ENCODE data around the gene NME7.

NME7 gene

DNA sequence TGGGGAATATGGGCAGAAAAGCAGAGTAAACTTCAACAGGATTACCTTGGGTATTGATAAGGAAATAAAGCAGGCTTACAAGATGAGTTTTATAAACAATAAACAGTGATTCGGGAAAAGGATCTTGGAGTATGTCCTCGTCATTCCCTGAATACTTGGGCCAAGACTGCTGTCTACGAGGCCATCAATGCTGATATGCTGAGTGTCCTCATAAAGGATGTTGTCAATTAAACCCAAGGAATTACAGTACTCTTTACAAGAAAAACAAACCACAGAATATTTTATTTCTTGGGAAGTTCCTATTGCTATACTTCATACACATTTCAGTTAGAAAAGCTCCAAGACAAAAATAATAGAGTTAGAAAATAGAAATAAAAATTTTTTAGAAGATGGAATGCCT is 226.2 kb downstream of the NME7 start:
- DNase-seq (ENCODE audit: low spot score): no peak
- H3K27ac ChIP-seq: no peak overlapping the region
- H3K4me3 ChIP-seq: no peak overlapping the region
- TF ChIP-seq, protein P1, sequence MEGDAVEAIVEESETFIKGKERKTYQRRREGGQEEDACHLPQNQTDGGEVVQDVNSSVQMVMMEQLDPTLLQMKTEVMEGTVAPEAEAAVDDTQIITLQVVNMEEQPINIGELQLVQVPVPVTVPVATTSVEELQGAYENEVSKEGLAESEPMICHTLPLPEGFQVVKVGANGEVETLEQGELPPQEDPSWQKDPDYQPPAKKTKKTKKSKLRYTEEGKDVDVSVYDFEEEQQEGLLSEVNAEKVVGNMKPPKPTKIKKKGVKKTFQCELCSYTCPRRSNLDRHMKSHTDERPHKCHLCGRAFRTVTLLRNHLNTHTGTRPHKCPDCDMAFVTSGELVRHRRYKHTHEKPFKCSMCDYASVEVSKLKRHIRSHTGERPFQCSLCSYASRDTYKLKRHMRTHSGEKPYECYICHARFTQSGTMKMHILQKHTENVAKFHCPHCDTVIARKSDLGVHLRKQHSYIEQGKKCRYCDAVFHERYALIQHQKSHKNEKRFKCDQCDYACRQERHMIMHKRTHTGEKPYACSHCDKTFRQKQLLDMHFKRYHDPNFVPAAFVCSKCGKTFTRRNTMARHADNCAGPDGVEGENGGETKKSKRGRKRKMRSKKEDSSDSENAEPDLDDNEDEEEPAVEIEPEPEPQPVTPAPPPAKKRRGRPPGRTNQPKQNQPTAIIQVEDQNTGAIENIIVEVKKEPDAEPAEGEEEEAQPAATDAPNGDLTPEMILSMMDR (IDR thresholded peaks at IDR 0.05): no peak

DNA sequence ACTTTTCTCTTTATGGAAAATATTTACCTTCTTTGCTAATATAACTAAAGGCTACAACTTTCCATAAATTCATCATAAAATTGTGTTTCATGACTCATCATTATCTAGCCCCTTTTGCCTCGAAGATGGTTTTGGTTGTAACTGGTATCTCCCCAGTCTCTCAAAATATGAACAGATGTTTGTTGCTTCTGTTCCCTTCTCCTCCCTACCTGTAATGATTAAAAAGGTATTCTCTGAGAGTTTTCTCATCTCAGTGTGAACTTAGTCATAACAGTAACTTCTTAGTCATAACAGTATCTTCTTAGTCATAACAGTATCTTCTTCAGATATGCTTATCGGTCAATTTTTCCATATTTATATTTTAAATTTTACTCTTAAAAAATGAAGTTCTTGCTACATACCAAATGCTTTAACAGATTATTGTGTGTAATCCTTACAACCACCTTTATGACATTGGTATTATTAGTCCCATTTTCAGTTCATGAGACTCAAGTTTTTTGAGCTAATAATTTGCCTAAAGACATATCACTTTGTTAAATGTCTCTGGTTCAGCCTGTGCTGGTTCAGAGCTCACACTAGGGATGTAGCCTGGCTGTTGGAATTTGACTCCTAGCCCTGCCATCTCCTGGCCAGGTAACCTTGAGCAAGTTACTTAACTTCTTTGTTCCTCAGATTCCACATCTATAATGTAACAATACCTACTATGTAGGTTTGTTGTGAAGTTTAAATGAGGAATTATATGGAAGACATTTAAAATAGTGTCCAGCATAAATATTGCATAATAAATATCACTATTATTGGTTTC is 228.5 kb downstream of the NME7 start:
- TF ChIP-seq, protein P1 (IDR thresholded peaks at IDR 0.05): no peak
- no peak overlapping the region for H3K4me3 ChIP-seq
- no peak for DNase-seq (ENCODE audit: low spot score)
- no peak overlapping the region for H3K27ac ChIP-seq

DNA sequence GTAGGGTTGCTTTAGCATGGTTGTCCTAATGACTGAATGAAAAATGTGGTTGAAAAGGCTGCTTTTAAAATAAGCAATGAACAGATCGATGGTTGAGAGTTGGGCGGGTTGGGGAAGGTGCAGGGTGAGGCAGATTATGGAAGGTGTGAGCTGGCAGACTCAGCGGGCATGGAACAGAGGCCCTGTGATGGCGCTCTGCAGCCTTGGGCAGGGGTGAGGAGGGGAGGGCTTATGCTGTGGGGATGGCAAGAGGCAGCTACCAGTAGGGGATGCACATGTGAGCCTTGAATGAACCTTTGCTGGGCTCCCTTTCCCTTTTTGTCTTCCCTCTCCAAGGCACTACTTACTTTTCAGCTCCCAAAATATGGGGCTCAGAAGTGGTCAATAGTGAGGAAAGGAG is 230.2 kb downstream of the NME7 start:
- Histone ChIP-seq H3K4me3 (no peak overlapping the region), H3K27ac (no peak overlapping the region)
- TF ChIP-seq, protein P1 (IDR thresholded peaks at IDR 0.05): no peak
- no peak for DNase-seq (ENCODE audit: low spot score)

DNA sequence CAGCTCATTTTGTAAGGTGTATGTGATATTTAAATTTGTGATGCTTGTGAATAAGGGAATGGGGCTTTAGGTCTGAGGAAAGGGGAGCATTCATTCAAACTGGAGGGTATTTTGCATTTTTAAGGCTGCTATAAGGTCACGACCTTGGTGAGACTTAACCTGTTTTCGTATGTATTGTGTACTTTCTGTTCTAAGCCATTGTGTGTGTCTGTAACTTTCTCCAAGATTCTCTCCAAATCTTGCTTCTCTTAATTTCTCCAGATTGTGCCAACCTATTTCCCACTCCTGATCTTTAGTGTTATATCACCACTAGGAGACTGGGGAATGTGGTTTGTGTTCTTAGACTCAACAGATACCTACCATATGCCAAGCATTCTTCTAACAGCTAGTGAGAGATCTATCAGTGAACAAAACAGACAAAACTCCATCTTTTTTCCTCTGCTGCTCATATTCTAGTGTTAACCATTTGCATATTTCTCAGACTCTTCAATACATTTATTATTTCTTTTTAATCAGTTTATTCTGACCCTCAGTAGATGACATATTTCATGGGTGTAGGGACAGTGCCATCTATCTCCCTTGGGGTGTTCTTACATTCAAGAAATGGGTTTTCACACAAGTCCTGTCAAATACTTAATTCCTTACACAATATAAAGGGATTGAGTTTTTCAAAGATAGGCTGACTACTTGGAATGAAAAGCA is 233.6 kb downstream of the NME7 start:
- no peak for DNase-seq (ENCODE audit: low spot score)
- Histone ChIP-seq H3K4me3 (no peak overlapping the region), H3K27ac (no peak overlapping the region)
- TF ChIP-seq, protein P1 (IDR thresholded peaks at IDR 0.05): no peak

DNA sequence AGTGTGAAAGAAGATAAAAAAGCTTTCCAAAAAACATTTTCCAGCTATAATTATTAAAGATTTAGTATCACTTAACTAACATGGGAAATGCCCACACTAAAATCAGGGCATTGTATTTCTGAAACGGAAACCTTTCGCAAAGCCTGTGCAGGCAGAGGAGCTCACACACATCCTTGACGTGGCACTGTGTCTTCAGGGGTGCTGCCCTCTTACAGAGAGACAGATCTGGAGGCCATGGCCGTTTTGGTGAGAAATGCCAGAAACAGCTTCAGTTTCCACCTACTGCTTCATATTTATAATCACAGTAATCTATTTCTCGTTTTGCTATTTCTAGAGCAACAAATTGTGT is 234.4 kb downstream of the NME7 start:
- no peak overlapping the region for H3K27ac ChIP-seq
- DNase-seq (ENCODE audit: low spot score): no peak
- TF ChIP-seq, protein P1 (IDR thresholded peaks at IDR 0.05): no peak

DNA sequence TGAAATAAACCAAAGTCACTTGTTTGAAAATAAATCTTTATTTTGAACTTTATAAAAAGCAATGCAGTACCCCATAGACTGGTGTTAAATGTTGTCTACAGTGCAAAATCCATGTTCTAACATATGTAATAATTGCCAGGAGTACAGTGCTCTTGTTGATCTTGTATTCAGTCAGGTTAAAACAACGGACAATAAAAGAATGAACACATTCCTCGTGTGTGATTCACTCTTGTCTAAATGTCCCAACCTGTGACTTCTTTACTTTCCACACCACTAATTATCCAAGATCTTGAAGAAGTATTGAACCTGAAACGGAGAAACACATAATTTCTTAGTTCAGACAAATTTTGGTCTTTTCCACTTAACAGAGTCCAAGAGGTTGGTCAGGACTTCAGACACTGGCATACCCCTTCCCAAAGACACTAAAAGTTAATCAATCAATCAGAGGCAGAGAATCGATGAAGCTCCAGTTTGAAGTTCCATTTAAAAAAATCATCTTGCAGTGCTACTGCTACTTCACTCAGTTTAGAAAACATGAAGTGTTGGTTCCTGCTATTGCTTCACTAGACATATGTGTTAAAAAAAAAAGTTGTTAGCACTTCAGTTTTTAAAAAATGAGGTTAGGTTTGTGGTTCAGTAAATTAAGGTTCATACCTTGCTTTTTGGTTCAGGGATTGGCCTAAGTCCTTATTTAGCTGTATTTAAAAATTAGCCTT is 234.9 kb downstream of the NME7 start:
- H3K27ac ChIP-seq: no peak overlapping the region

More for the DNA sequence above, 234.4 kb downstream of the NME7 start:
- no peak overlapping the region for H3K4me3 ChIP-seq

More for the DNA sequence above, 234.9 kb downstream of the NME7 start:
- DNase-seq (ENCODE audit: low spot score): no peak
- H3K4me3 ChIP-seq: no peak overlapping the region
- TF ChIP-seq, protein P1 (IDR thresholded peaks at IDR 0.05): no peak
